Measurements from ENCODE around the gene CNOT1. TPM values are rescaled to one million over a fixed set of nuclear protein-coding genes. Genes with fewer than 3 reads are reported as not detected.
"Not testable (repeated sequence)": the region's sequence is repeated elsewhere in the genome, so short reads cannot be mapped to it uniquely, and the experiment has no call there.

The CNOT1 gene
- total RNA-seq, 1 donor from 2014 or later, result 270 TPM

GRCh38 chr16:58652741-58653140, 23.1 kb upstream of the CNOT1 start:
- intact Hi-C loops (cut with micrococcal nuclease), result no loop called here
- H3K27ac Mint-ChIP-seq, result no peak overlapping the region
- H3K9me3 Mint-ChIP-seq, result no peaks in the 10 kb centered on the region
- H3K27me3 Mint-ChIP-seq (ENCODE audit: insufficient read depth), result peaks cover 7% of the 10 kb centered on the region
- H3K36me3 Mint-ChIP-seq (ENCODE audit: low read depth), result peaks cover 2% of the 10 kb centered on the region
- H3K4me3 Mint-ChIP-seq, result no peak overlapping the region
- no peaks in the 10 kb centered on the region for H3K4me1 Mint-ChIP-seq (ENCODE audit: low read depth)
- no peak for DNase-seq (ENCODE audit: low spot score)

GRCh38 chr16:58651965-58652348, 22.3 kb upstream of the CNOT1 start:
- peaks cover 7% of the 10 kb centered on the region for H3K27me3 Mint-ChIP-seq (ENCODE audit: insufficient read depth)
- H3K36me3 Mint-ChIP-seq (ENCODE audit: low read depth), result peaks cover 2% of the 10 kb centered on the region
- H3K4me1 Mint-ChIP-seq (ENCODE audit: low read depth), result no peaks in the 10 kb centered on the region
- no peak overlapping the region for H3K4me3 Mint-ChIP-seq
- intact Hi-C loops (cut with micrococcal nuclease), result no loop called here
- H3K9me3 Mint-ChIP-seq, result no peaks in the 10 kb centered on the region
- no peak for DNase-seq (ENCODE audit: low spot score)
- no peak overlapping the region for H3K27ac Mint-ChIP-seq

GRCh38 chr16:58649707-58650106, 20.1 kb upstream of the CNOT1 start:
- Mint-ChIP-seq H3K4me3 (no peak overlapping the region), H3K9me3 (no peaks in the 10 kb centered on the region), H3K36me3 (ENCODE audit: low read depth) (peaks cover 2% of the 10 kb centered on the region), H3K4me1 (ENCODE audit: low read depth) (no peaks in the 10 kb centered on the region), H3K27ac (no peak overlapping the region), H3K27me3 (ENCODE audit: insufficient read depth) (peaks cover 7% of the 10 kb centered on the region)
- no peak for DNase-seq (ENCODE audit: low spot score)
- intact Hi-C loops (cut with micrococcal nuclease), result no loop called here

- intact Hi-C loops (cut with micrococcal nuclease), result no loop called here
- no peak overlapping the region for H3K4me3 Mint-ChIP-seq
Measured at GRCh38 chr16:58647107-58647506, 17.5 kb upstream of the CNOT1 start.

GRCh38 chr16:58644765-58645487, 15.3 kb upstream of the CNOT1 start:
- DNase-seq (ENCODE audit: low spot score), result no peak
- intact Hi-C loops (cut with micrococcal nuclease), result no loop called here
- Mint-ChIP-seq H3K36me3 (ENCODE audit: low read depth) (no peaks in the 10 kb centered on the region), H3K9me3 (no peaks in the 10 kb centered on the region), H3K4me1 (ENCODE audit: low read depth) (no peaks in the 10 kb centered on the region), H3K4me3 (no peak overlapping the region), H3K27me3 (ENCODE audit: insufficient read depth) (peaks cover 1% of the 10 kb centered on the region), H3K27ac (no peak overlapping the region)

More at GRCh38 chr16:58647107-58647506, 17.5 kb upstream of the CNOT1 start:
- H3K9me3 Mint-ChIP-seq, result no peaks in the 10 kb centered on the region
- H3K27ac Mint-ChIP-seq, result no peak overlapping the region
- H3K36me3 Mint-ChIP-seq (ENCODE audit: low read depth), result no peaks in the 10 kb centered on the region
- H3K4me1 Mint-ChIP-seq (ENCODE audit: low read depth), result no peaks in the 10 kb centered on the region
- no peak for DNase-seq (ENCODE audit: low spot score)
- H3K27me3 Mint-ChIP-seq (ENCODE audit: insufficient read depth), result no peaks in the 10 kb centered on the region

- H3K4me1 Mint-ChIP-seq (ENCODE audit: low read depth), result no peaks in the 10 kb centered on the region
- no peak for DNase-seq (ENCODE audit: low spot score)
- intact Hi-C loops (cut with micrococcal nuclease), result no loop called here
- no peaks in the 10 kb centered on the region for H3K36me3 Mint-ChIP-seq (ENCODE audit: low read depth)
- H3K27me3 Mint-ChIP-seq (ENCODE audit: insufficient read depth), result peaks cover 1% of the 10 kb centered on the region
- H3K4me3 Mint-ChIP-seq, result no peak overlapping the region
- no peaks in the 10 kb centered on the region for H3K9me3 Mint-ChIP-seq
- no peak overlapping the region for H3K27ac Mint-ChIP-seq
Measured at GRCh38 chr16:58644108-58644507, 14.5 kb upstream of the CNOT1 start.

GRCh38 chr16:58640949-58641348, 11.3 kb upstream of the CNOT1 start:
- Mint-ChIP-seq H3K4me1 (ENCODE audit: low read depth) (no peaks in the 10 kb centered on the region), H3K4me3 (no peak overlapping the region)
- intact Hi-C loops (cut with micrococcal nuclease), result no loop called here

GRCh38 chr16:58639836-58640235, 10.2 kb upstream of the CNOT1 start:
- Mint-ChIP-seq H3K9me3 (no peaks in the 10 kb centered on the region), H3K27me3 (ENCODE audit: insufficient read depth) (peaks cover 1% of the 10 kb centered on the region), H3K36me3 (ENCODE audit: low read depth) (no peaks in the 10 kb centered on the region), H3K4me1 (ENCODE audit: low read depth) (no peaks in the 10 kb centered on the region), H3K4me3 (no peak overlapping the region), H3K27ac (no peak overlapping the region)
- intact Hi-C loops (cut with micrococcal nuclease), result no loop called here
- no peak for DNase-seq (ENCODE audit: low spot score)

More at GRCh38 chr16:58640949-58641348, 11.3 kb upstream of the CNOT1 start:
- no peak for DNase-seq (ENCODE audit: low spot score)
- H3K27me3 Mint-ChIP-seq (ENCODE audit: insufficient read depth), result peaks cover 1% of the 10 kb centered on the region
- no peaks in the 10 kb centered on the region for H3K36me3 Mint-ChIP-seq (ENCODE audit: low read depth)
- no peak overlapping the region for H3K27ac Mint-ChIP-seq
- no peaks in the 10 kb centered on the region for H3K9me3 Mint-ChIP-seq

GRCh38 chr16:58639230-58639629, 9.6 kb upstream of the CNOT1 start:
- Mint-ChIP-seq H3K27me3 (ENCODE audit: insufficient read depth) (peaks cover 1% of the 10 kb centered on the region), H3K4me1 (ENCODE audit: low read depth) (no peaks in the 10 kb centered on the region), H3K4me3 (no peak overlapping the region), H3K9me3 (no peaks in the 10 kb centered on the region), H3K36me3 (ENCODE audit: low read depth) (no peaks in the 10 kb centered on the region), H3K27ac (no peak overlapping the region)
- intact Hi-C loops (cut with micrococcal nuclease), result no loop called here
- no peak for DNase-seq (ENCODE audit: low spot score)

GRCh38 chr16:58638148-58639036, 8.8 kb upstream of the CNOT1 start:
- H3K36me3 Mint-ChIP-seq (ENCODE audit: low read depth), result no peaks in the 10 kb centered on the region
- DNase-seq (ENCODE audit: low spot score), result no peak
- H3K9me3 Mint-ChIP-seq, result no peaks in the 10 kb centered on the region
- H3K27ac Mint-ChIP-seq, result no peak overlapping the region
- intact Hi-C loops (cut with micrococcal nuclease), result no loop called here
- H3K27me3 Mint-ChIP-seq (ENCODE audit: insufficient read depth), result peaks cover 1% of the 10 kb centered on the region
- no peak overlapping the region for H3K4me3 Mint-ChIP-seq
- no peaks in the 10 kb centered on the region for H3K4me1 Mint-ChIP-seq (ENCODE audit: low read depth)

GRCh38 chr16:58637021-58637420, 7.4 kb upstream of the CNOT1 start:
- H3K4me1 Mint-ChIP-seq (ENCODE audit: low read depth); DNase-seq (ENCODE audit: low spot score); H3K27ac Mint-ChIP-seq; intact Hi-C loops (cut with micrococcal nuclease); H3K9me3 Mint-ChIP-seq; H3K27me3 Mint-ChIP-seq (ENCODE audit: insufficient read depth); H3K36me3 Mint-ChIP-seq (ENCODE audit: low read depth); H3K4me3 Mint-ChIP-seq: not testable (repeated sequence)

GRCh38 chr16:58636466-58636865, 6.8 kb upstream of the CNOT1 start:
- intact Hi-C loops (cut with micrococcal nuclease), result no loop called here
- Mint-ChIP-seq H3K9me3 (no peaks in the 10 kb centered on the region), H3K4me1 (ENCODE audit: low read depth) (peaks cover 2% of the 10 kb centered on the region), H3K27me3 (ENCODE audit: insufficient read depth) (peaks cover 1% of the 10 kb centered on the region), H3K4me3 (no peak overlapping the region), H3K27ac (no peak overlapping the region), H3K36me3 (ENCODE audit: low read depth) (no peaks in the 10 kb centered on the region)
- no peak for DNase-seq (ENCODE audit: low spot score)

GRCh38 chr16:58635502-58635901, 5.9 kb upstream of the CNOT1 start:
- no peaks in the 10 kb centered on the region for H3K9me3 Mint-ChIP-seq

More at GRCh38 chr16:58635502-58635901, 5.9 kb upstream of the CNOT1 start:
- no peak overlapping the region for H3K27ac Mint-ChIP-seq
- intact Hi-C loops (cut with micrococcal nuclease), result no loop called here
- H3K4me1 Mint-ChIP-seq (ENCODE audit: low read depth), result peaks cover 7% of the 10 kb centered on the region
- no peaks in the 10 kb centered on the region for H3K36me3 Mint-ChIP-seq (ENCODE audit: low read depth)
- DNase-seq (ENCODE audit: low spot score), result no peak
- no peaks in the 10 kb centered on the region for H3K27me3 Mint-ChIP-seq (ENCODE audit: insufficient read depth)
- H3K4me3 Mint-ChIP-seq, result no peak overlapping the region
